Muscle layer of duodenum (tissue), 2 donors: ENCODE measurements around the gene SUPV3L1.

Experiments used
- H3K27ac ChIP-seq: one replicate; pipeline ENCODE4 v1.7.0; 2013; ENCODE audit warnings: mild to moderate bottlenecking, low read length
- H3K27me3 ChIP-seq: one replicate; pipeline ENCODE4 v1.7.0; 2013; ENCODE audit warnings: low read depth, mild to moderate bottlenecking, control low read depth, low read length
- H3K36me3 ChIP-seq, 2 donors: one replicate each; pipeline ENCODE4 v1.7.0; 2013; ENCODE audit warnings: low read length in 2 of 2, control low read depth in 1 of 2, mild to moderate bottlenecking in 1 of 2; ENCODE audit not compliant: insufficient read depth in 2 of 2, control insufficient read depth in 1 of 2
- H3K4me1 ChIP-seq, 2 donors: one replicate each; pipeline ENCODE4 v1.7.0; 2013; ENCODE audit warnings: low read length in 2 of 2, mild to moderate bottlenecking in 2 of 2, control low read depth in 1 of 2, moderate library complexity in 1 of 2; ENCODE audit not compliant: insufficient read depth in 2 of 2, control insufficient read depth in 1 of 2
- H3K4me3 ChIP-seq, 2 donors: one replicate each; pipeline ENCODE4 v1.7.0; 2013; ENCODE audit warnings: low read length in 2 of 2, low read depth in 1 of 2, mild to moderate bottlenecking in 1 of 2
- H3K9me3 ChIP-seq, 2 donors: one replicate each; pipeline ENCODE4 v1.7.0; 2013; ENCODE audit warnings: low read length in 2 of 2, control low read depth in 1 of 2, mild to moderate bottlenecking in 1 of 2; ENCODE audit not compliant: control insufficient read depth in 1 of 2
- donor health status: healthy.

SUPV3L1 gene

DNA sequence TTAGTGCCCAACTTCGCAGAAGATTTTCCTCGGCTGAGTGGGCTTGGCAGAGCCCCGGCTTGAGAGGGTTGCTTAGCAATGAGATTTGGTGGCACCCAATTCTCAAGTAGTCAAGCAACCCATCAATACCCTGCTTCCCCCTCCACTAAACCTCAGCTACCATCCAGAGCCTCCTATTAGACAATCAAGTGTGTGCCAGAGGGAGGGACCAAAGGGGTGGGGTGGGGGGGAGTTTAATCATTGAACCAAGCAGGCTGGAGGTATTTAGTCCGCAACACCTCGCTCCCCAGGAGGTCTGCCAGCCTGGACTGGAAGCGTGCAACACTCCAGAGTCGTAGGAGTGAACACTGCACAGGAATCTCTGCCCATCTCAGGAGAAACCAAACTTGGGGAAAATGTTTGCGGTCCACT, 40.0 kb downstream of the SUPV3L1 start, which contains the start of gene HKDC1:
TSS of gene HKDC1 (plus strand) at position 292 of the 411 bp plus-strand sequence. CDS start at position 396, 104 bp downstream.
- H3K27me3 ChIP-seq, result no peaks in the 10 kb centered on the region
- H3K4me1 ChIP-seq, result peaks cover 0 to 4% of the 10 kb centered on the region in 2 donors
- H3K36me3 ChIP-seq, result no peaks in the 10 kb centered on the region
- peak within 1 kb of the TSS in 1 of 2 donors; percentile 49 for H3K4me3 ChIP-seq
- no peaks in the 10 kb centered on the region for H3K9me3 ChIP-seq
- peak within 1 kb of the TSS; percentile 27 for H3K27ac ChIP-seq

DNA sequence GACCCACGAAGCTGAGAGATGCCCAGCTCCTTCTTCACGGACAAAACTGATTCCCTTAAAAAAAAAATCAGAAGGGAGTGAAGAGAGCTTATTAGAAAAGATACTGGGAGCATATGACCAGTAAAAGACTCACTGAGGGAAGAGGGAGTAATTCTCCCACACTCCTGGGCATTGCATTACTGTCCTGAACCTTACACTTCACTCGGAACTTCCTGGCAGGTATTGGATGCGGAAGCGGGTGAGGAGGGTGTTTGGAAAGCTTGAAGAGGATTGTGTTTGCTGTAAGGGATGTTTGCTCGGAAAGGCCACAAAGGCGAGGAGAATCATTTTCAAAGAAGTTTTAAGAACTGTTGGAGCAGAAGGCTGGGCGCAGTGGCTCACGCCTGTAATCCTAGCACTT, 40.5 kb downstream of the SUPV3L1 start:
- H3K27ac ChIP-seq, result peak overlapping the region; percentile 27
- peak overlapping the region in 1 of 2 donors; percentile 49 for H3K4me3 ChIP-seq
- no peaks in the 10 kb centered on the region for H3K9me3 ChIP-seq

DNA sequence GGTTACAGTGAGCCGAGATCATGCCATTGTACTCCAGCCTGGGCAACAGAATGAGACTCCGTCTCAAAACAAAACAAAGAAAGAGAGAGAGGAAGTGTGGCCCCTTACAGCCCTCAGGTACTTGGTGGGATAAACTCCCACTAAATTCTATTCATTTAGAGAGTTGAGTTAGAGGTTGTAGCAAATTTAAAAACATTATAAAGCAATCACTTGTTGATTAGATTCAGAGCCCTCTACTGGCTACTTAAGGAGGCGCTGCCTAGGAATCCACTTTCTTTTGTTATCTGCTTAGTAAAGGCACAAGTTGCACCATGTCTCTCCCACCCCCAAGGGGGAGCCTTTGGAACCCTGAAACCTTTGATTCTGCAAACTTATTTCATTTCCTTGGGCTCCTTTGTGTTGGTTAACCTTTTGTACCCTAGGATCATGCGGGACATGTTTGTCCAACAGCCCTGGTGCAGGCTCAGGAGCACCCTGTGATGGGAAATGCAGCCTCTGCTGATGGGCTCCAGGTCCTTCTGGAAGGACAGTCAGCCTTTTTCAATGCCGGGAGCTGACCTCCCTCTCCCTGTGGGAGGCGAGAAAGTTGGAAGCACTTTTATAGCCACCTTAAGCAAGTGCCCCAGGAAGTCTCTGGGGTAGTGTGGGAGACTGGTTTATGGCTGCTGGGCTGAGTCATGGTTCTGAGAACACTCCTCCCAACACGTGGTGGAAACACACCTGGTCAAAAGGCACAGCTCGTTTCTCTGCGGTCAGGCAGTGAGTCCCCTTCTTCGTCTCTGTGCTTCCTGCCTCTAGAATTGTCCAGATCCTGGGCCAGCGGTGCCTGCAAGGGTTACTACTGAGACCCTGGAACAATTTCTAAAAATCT, 42.4 kb downstream of the SUPV3L1 start:
- Histone ChIP-seq H3K4me3 (peak overlapping the region in 1 of 2 donors; percentile 47), H3K27ac (peak overlapping the region; percentile 81), H3K36me3 (no peaks in the 10 kb centered on the region), H3K4me1 (peaks cover 0 to 6% of the 10 kb centered on the region in 2 donors), H3K9me3 (no peaks in the 10 kb centered on the region), H3K27me3 (no peaks in the 10 kb centered on the region)

More for the DNA sequence above, 40.5 kb downstream of the SUPV3L1 start:
- H3K36me3 ChIP-seq, result no peaks in the 10 kb centered on the region
- peaks cover 0 to 6% of the 10 kb centered on the region in 2 donors for H3K4me1 ChIP-seq
- H3K27me3 ChIP-seq, result no peaks in the 10 kb centered on the region

DNA sequence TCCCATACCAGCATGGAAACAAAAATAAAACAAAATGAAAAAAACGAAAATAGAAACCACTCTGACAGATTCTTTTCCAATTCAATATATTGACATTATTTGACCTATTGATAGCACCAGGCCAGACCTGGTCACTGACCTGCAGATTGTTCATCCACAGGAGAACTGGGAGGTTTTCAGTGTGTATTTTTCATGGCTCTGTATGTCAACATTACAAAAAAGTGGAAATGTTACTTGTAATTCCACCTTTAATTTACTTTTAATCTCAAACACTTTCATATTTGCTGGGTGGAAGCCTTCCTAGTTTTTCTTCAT, 43.0 kb downstream of the SUPV3L1 start:
- no peaks in the 10 kb centered on the region for H3K9me3 ChIP-seq
- no peaks in the 10 kb centered on the region for H3K27me3 ChIP-seq
- no peaks in the 10 kb centered on the region for H3K36me3 ChIP-seq
- H3K27ac ChIP-seq, result peak overlapping the region; percentile 81
- no peak overlapping the region for H3K4me3 ChIP-seq
- H3K4me1 ChIP-seq, result peaks cover 0 to 6% of the 10 kb centered on the region in 2 donors

DNA sequence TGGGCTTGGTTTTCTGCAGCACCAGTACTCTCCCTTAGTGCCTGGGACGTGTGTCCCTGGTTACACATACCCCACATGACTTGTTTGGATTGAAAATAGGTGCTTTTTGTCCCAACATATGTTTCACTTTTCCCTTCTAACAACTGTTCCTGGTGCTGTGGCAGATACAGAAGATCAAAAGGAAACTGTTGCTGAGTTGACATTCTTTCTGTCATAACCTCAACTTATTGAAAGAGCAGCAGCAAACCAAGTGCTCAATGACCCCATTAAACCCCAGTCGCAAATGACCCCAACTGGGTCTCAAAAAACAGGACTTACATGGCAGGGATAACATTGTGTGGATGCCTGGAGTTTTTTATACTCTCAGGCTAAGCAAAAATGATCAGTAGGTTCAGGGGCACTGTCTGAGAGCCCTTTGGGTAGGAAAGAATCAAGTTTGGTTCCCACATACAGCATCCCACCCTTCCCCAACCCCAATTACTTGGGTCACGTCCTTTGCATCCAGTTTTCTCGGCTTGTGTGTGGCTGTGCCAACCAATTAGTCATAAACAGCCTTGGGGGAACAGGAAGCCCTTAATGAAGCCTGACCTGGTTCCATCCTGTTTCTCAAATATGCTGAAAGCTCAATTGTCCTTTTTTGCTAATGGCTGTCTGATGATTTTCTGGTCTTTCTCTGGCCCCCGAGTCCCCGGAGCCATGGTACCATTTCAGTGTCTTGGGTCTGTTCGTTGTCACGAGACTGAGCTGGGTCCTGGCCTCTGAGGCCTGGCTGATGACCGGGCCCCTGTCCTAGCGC, 45.0 kb downstream of the SUPV3L1 start:
- Histone ChIP-seq H3K4me1 (peaks cover 0 to 6% of the 10 kb centered on the region in 2 donors), H3K27me3 (no peaks in the 10 kb centered on the region), H3K27ac (peak overlapping the region; percentile 54), H3K9me3 (no peaks in the 10 kb centered on the region), H3K36me3 (no peaks in the 10 kb centered on the region), H3K4me3 (no peak overlapping the region)

DNA sequence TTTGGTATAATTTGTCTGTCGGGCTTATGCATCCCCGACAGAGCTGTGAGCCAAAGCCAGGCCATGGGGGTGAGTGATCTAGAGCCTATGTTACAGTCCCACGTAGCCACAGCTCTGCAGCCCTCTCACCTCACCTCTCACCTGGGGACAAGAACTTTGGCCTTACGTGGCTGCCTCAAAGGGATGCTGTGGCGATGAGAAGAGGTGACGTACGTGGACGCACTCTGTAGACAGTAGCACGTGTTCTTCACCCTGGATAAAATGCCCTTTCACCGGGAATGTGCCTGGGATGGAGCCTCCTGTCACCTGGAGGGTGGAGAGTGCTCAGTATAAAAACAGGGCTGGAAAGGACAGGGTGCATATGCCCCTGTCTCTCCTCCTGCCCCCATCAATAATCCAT, 45.6 kb downstream of the SUPV3L1 start:
- Histone ChIP-seq H3K4me1 (peaks cover 0 to 6% of the 10 kb centered on the region in 2 donors), H3K9me3 (no peaks in the 10 kb centered on the region), H3K36me3 (no peaks in the 10 kb centered on the region), H3K27ac (no peak overlapping the region), H3K4me3 (no peak overlapping the region), H3K27me3 (no peaks in the 10 kb centered on the region)

DNA sequence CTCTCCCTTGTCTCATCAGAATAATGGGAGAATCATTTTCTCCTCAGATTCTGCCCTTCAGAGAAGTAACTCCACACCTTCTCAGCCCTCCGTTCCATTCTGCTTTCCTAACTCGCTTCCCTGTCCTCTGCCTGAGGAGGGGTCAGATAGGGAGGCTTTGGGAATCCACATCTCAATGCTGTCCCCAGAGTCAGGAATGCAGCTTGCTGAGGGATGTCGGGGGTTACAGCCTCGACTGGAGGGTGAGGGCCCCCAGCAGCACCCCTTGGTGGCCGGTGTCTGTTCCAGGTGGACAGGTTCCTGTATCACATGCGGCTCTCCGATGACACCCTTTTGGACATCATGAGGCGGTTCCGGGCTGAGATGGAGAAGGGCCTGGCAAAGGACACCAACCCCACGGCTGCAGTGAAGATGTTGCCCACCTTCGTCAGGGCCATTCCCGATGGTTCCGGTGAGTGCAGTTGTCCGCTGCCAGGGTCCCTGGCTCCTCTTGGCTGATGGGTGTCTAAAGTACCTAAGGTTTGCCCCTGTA, 47.0 kb downstream of the SUPV3L1 start:
- Histone ChIP-seq H3K4me1 (peaks cover 0 to 6% of the 10 kb centered on the region in 2 donors), H3K4me3 (no peak overlapping the region), H3K9me3 (no peaks in the 10 kb centered on the region), H3K27ac (no peak overlapping the region), H3K36me3 (no peaks in the 10 kb centered on the region), H3K27me3 (no peaks in the 10 kb centered on the region)

DNA sequence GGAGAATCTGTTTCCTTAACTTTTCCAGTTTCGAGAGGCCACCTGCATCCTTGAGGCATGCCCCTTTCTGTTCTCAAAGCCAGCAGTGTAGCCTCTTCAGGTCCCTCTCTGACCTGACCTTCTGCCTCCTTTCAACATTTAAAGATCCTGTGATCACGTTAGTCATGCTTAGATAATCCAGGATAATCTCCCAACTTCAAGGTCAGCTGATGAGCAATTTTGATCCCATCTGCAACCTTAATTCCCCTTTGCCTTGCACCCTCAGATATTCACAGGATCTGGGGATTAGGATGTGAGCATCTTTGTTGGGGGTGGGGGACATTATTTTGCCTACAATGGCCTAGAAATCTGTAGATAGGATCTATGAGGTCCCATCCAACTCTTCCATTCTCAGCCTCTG, 48.1 kb downstream of the SUPV3L1 start:
- Histone ChIP-seq H3K4me1 (peaks cover 0 to 6% of the 10 kb centered on the region in 2 donors), H3K27me3 (no peaks in the 10 kb centered on the region), H3K27ac (no peak overlapping the region), H3K36me3 (no peaks in the 10 kb centered on the region), H3K9me3 (no peaks in the 10 kb centered on the region), H3K4me3 (no peak overlapping the region)

DNA sequence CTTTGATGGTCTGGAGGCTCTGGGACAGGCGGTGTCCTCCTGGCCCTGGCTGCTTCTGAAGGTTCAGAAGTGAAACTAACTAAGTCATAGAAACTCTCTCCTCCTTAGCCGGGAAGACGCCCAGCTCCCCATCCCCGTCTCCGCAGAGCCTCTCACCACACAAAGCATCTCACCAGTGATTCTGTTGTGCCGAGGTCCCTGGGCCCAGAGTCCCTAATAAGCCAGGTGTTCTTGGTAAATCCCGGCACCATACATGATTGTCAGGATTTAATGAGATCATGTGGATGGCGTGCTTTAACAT, 49.5 kb downstream of the SUPV3L1 start:
- H3K4me1 ChIP-seq, result peaks cover 0 to 6% of the 10 kb centered on the region in 2 donors
- no peaks in the 10 kb centered on the region for H3K36me3 ChIP-seq
- H3K27me3 ChIP-seq, result no peaks in the 10 kb centered on the region
- H3K27ac ChIP-seq, result peak overlapping the region; percentile 47
- no peaks in the 10 kb centered on the region for H3K9me3 ChIP-seq
- H3K4me3 ChIP-seq, result peak overlapping the region in 1 of 2 donors; percentile 28

DNA sequence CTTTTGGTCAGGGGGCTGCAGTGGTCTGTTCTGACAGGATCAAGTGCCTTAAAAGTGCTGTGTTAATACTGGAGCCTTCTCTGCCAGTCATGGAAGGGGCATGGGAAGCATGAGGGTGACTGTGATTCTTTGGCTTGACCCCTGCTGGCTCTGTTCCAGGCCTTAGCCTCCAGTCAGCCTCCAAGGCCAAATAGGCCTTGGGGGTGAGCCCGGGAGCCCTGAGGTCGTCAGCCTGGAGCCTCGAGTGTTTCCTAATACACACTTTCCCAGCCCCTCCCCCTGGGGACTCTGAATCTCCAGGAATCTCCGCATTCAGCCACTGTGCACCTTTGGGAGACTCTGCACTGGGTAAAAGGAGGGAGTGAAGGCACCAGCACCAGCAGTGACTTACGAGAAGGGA, 50.1 kb downstream of the SUPV3L1 start:
- H3K27me3 ChIP-seq, result no peaks in the 10 kb centered on the region
- H3K9me3 ChIP-seq, result no peaks in the 10 kb centered on the region
- H3K4me1 ChIP-seq, result peaks cover 0 to 1% of the 10 kb centered on the region in 2 donors
- H3K27ac ChIP-seq, result peak overlapping the region; percentile 47
- H3K4me3 ChIP-seq, result no peak overlapping the region
- no peaks in the 10 kb centered on the region for H3K36me3 ChIP-seq

DNA sequence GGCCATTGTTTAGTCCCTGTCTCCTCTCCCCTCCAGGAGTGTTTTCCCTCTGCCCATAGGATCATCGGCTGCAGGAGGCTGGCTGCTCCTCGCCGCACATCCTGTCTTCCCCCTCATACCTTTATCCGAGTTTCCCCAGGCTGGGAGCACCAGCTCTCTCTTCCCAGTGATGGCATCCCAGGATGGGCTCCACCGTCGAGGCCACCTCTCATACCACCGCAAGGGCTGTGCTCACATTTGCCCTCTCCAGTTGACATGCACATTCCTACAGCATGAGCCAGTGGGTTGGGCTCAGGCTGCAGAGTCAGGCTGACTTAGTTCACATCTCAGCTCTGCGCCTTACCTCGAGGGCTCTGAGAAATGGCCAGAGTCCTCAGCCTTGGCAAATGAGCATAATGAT, 52.2 kb downstream of the SUPV3L1 start:
- H3K27ac ChIP-seq, result no peak overlapping the region
- H3K4me1 ChIP-seq, result no peaks in the 10 kb centered on the region
- no peaks in the 10 kb centered on the region for H3K27me3 ChIP-seq

More for the DNA sequence above, 52.2 kb downstream of the SUPV3L1 start:
- H3K4me3 ChIP-seq, result no peak overlapping the region
- H3K36me3 ChIP-seq, result no peaks in the 10 kb centered on the region
- H3K9me3 ChIP-seq, result no peaks in the 10 kb centered on the region
